ENCODE measurements around the gene IFT88. TPM values are rescaled to one million over a fixed set of nuclear protein-coding genes. Genes with fewer than 3 reads are reported as not detected.

The IFT88 gene
- total RNA-seq, 1 donor: 20.3 TPM

DNA sequence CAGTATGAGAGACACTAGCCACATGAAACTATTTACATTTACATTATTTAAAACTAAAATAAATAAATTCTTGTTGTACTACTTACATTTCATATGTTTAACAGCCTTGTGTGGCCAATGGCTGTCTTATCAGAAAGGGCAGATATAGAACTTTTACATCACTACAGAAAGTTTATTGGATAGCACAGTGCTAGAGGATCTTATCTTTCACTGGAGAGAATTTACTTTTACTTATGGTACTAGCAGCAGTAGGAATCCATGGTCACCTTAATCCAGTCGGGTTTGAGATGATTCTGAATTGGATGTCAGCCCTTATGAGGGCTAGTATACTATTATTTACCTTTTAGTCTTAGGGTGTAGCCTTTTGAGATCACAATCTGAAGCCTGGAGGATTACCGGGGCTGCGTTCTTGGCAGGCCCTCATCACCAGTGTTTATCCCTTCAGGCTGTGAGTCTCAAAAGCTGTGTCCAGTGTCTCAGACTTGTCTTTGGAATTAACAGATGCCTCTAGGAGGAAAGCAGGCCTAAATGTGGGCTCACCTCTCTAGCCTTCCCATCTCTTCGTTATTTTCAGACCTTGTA, 21.7 kb downstream of the IFT88 start:
- Histone ChIP-seq H3K4me3 (ENCODE audit: insufficient read depth, low read length) (no peak overlapping the region), H3K36me3 (ENCODE audit: insufficient read depth, low read length) (peaks cover 8% of the 10 kb centered on the region), H3K79me2 (ENCODE audit: insufficient read depth, low read length) (no peaks in the 10 kb centered on the region), H3K9me3 (ENCODE audit: low read depth, low read length) (peaks cover 2% of the 10 kb centered on the region), H3K4me2 (ENCODE audit: insufficient read depth, low read length) (no peak overlapping the region), H3K4me1 (ENCODE audit: insufficient read depth, low read length) (no peaks in the 10 kb centered on the region), H3K27ac (ENCODE audit: low read depth, low read length) (no peak overlapping the region), H3K27me3 (ENCODE audit: insufficient read depth, low read length) (no peaks in the 10 kb centered on the region), H4K20me1 (ENCODE audit: insufficient read depth, low read length) (no peaks in the 10 kb centered on the region), H2AFZ (ENCODE audit: low read length) (peak overlapping the region; percentile 6)
- DNase-seq (ENCODE audit: insufficient read length, low spot score, missing footprints): no peak
- TF ChIP-seq, protein P1, sequence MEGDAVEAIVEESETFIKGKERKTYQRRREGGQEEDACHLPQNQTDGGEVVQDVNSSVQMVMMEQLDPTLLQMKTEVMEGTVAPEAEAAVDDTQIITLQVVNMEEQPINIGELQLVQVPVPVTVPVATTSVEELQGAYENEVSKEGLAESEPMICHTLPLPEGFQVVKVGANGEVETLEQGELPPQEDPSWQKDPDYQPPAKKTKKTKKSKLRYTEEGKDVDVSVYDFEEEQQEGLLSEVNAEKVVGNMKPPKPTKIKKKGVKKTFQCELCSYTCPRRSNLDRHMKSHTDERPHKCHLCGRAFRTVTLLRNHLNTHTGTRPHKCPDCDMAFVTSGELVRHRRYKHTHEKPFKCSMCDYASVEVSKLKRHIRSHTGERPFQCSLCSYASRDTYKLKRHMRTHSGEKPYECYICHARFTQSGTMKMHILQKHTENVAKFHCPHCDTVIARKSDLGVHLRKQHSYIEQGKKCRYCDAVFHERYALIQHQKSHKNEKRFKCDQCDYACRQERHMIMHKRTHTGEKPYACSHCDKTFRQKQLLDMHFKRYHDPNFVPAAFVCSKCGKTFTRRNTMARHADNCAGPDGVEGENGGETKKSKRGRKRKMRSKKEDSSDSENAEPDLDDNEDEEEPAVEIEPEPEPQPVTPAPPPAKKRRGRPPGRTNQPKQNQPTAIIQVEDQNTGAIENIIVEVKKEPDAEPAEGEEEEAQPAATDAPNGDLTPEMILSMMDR (IDR thresholded peaks at IDR 0.05; ENCODE audit: extremely low read depth, low read depth, low read length): no peak

DNA sequence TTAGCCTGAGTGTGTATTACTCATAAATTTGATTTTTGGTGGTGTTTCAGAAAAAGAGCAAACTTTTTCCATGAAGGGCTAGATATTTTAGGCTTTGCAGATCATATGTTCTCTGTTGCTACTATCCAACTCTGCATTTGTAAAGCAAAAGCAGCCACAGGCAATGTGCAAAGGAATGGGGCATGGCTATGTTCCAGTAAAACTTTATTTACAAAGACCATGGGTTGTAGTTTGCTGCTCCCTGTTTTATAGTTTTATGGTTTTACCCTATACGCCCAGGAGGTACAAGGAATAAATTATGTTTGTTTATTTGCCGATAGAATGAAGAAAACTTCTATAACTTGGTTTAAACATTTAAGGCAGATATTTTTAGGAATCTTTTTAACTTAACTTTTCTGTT, 23.6 kb downstream of the IFT88 start:
- Histone ChIP-seq H3K27ac (ENCODE audit: low read depth, low read length) (no peak overlapping the region), H3K27me3 (ENCODE audit: insufficient read depth, low read length) (no peaks in the 10 kb centered on the region), H3K4me1 (ENCODE audit: insufficient read depth, low read length) (no peaks in the 10 kb centered on the region), H2AFZ (ENCODE audit: low read length) (no peak overlapping the region), H3K79me2 (ENCODE audit: insufficient read depth, low read length) (no peaks in the 10 kb centered on the region), H3K9me3 (ENCODE audit: low read depth, low read length) (no peaks in the 10 kb centered on the region), H3K4me2 (ENCODE audit: insufficient read depth, low read length) (no peak overlapping the region), H3K36me3 (ENCODE audit: insufficient read depth, low read length) (no peaks in the 10 kb centered on the region), H4K20me1 (ENCODE audit: insufficient read depth, low read length) (no peaks in the 10 kb centered on the region), H3K4me3 (ENCODE audit: insufficient read depth, low read length) (no peak overlapping the region)
- TF ChIP-seq, protein P1 (IDR thresholded peaks at IDR 0.05; ENCODE audit: extremely low read depth, low read depth, low read length): no peak
- no peak for DNase-seq (ENCODE audit: insufficient read length, low spot score, missing footprints)

DNA sequence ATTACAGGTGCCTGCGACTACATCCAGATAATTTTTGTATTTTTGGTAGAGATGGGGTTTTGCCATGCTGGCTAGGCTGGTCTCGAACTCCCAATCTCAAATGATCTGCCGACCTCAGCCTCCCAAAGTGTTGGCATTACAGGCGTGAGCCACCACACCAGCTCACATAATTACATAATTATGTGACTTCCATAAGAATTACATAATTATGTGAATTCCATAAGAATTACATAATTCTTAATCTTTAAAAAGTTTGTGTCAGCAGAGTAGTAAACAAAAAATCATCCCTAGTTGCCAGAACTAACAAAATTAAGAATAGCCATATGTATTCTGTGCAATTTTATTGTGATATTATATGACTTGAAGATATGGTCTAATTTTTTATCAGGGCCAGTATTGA, 25.6 kb downstream of the IFT88 start:
- Histone ChIP-seq H3K4me1 (ENCODE audit: insufficient read depth, low read length) (no peaks in the 10 kb centered on the region), H3K79me2 (ENCODE audit: insufficient read depth, low read length) (no peaks in the 10 kb centered on the region), H4K20me1 (ENCODE audit: insufficient read depth, low read length) (no peaks in the 10 kb centered on the region), H2AFZ (ENCODE audit: low read length) (no peak overlapping the region), H3K4me2 (ENCODE audit: insufficient read depth, low read length) (no peak overlapping the region), H3K4me3 (ENCODE audit: insufficient read depth, low read length) (no peak overlapping the region), H3K36me3 (ENCODE audit: insufficient read depth, low read length) (no peaks in the 10 kb centered on the region), H3K9me3 (ENCODE audit: low read depth, low read length) (no peaks in the 10 kb centered on the region), H3K27me3 (ENCODE audit: insufficient read depth, low read length) (no peaks in the 10 kb centered on the region), H3K27ac (ENCODE audit: low read depth, low read length) (no peak overlapping the region)
- TF ChIP-seq, protein P1 (IDR thresholded peaks at IDR 0.05; ENCODE audit: extremely low read depth, low read depth, low read length): no peak
- no peak for DNase-seq (ENCODE audit: insufficient read length, low spot score, missing footprints)

DNA sequence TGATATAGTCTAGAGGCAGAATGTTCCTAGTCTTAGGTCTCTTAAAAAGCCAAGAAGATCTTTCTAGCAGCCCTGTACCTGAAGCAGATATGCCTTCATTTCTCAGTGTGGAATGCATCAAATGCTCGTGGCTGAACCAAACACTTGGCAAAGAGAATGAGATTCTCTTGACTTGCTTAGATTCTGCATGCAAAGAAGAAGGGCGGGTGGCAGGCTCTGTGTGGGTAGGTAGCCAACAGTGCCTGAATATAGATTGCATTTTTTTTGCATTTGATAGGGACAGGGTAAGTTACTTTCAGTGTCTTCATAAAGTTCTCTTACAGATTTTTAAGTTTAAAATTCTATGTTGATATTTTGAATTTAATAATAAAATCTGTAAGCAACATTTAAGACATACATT, 27.3 kb downstream of the IFT88 start:
- TF ChIP-seq, protein P1 (IDR thresholded peaks at IDR 0.05; ENCODE audit: extremely low read depth, low read depth, low read length): no peak
- Histone ChIP-seq H3K27me3 (ENCODE audit: insufficient read depth, low read length) (no peaks in the 10 kb centered on the region), H4K20me1 (ENCODE audit: insufficient read depth, low read length) (no peaks in the 10 kb centered on the region), H3K9me3 (ENCODE audit: low read depth, low read length) (no peaks in the 10 kb centered on the region), H3K4me2 (ENCODE audit: insufficient read depth, low read length) (no peak overlapping the region), H3K27ac (ENCODE audit: low read depth, low read length) (no peak overlapping the region), H2AFZ (ENCODE audit: low read length) (no peak overlapping the region), H3K4me1 (ENCODE audit: insufficient read depth, low read length) (no peaks in the 10 kb centered on the region), H3K36me3 (ENCODE audit: insufficient read depth, low read length) (no peaks in the 10 kb centered on the region), H3K79me2 (ENCODE audit: insufficient read depth, low read length) (no peaks in the 10 kb centered on the region), H3K4me3 (ENCODE audit: insufficient read depth, low read length) (no peak overlapping the region)
- DNase-seq (ENCODE audit: insufficient read length, low spot score, missing footprints): no peak
